ENCODE data around the gene NHEJ1.

The NHEJ1 gene

DNA sequence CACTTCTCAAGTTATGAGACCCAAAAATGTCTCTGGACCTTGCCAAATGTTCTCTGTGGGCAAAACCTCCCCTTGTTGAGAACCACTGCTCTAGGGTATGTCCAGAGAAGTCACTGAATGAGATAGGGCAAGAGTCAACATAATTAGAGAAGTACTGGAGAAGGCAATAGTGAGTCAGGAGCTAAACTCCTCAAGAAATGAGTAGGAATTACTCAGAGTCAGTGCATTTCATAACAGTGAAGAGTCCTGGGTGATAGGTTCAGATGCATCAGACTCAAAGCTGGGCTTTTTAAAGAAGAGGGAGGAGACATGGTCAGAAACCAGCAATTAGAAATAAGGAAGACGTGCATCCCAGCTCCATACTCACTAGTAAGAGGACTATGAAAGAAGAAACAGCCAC is 61.3 kb downstream of the NHEJ1 start:
- Histone ChIP-seq H3K9me3 (ENCODE audit: control insufficient read depth in 2 of 2, low read length in 2 of 2) (no peaks in the 10 kb centered on the region), H3K4me3 (ENCODE audit: low read length in 2 of 2) (no peak overlapping the region), H3K4me1 (ENCODE audit: control insufficient read depth, insufficient read depth, low read length) (no peaks in the 10 kb centered on the region), H3K27me3 (ENCODE audit: control insufficient read depth in 1 of 2, insufficient read depth in 2 of 2, low read length in 2 of 2) (no peaks in the 10 kb centered on the region), H3K27ac (ENCODE audit: low read length) (no peak overlapping the region), H3K9ac (ENCODE audit: low read length in 2 of 2) (no peak overlapping the region), H3K36me3 (ENCODE audit: control insufficient read depth in 2 of 2, insufficient read depth in 2 of 2, low read length in 2 of 2) (no peaks in the 10 kb centered on the region)

DNA sequence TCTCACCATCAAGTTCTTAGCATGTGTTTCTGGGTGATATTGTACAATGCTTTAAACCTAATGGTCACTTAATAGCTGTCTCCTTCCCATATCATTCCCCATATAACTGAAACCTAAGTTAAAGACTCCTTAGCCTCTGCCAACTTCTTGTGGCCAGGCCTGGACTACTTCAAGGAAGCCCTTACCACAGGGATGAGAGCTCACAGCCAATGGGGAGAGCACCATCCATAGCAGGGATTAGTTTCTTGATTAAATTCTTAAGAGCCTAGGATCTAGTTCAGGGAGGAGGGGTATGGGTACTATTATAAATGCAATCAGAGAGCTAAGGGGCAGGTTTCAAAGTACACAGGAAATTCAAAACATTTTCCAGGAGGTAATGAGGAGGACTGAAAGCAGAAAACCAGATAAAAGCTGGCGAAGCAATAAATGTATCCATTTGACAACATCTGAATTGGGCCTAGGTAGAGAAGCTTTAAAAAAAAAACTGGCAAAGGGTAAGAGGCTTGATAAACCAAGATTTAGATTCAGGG is 65.1 kb downstream of the NHEJ1 start:
- no peak overlapping the region for H3K27ac ChIP-seq (ENCODE audit: low read length)
- no peak overlapping the region for H3K9ac ChIP-seq (ENCODE audit: low read length in 2 of 2)

DNA sequence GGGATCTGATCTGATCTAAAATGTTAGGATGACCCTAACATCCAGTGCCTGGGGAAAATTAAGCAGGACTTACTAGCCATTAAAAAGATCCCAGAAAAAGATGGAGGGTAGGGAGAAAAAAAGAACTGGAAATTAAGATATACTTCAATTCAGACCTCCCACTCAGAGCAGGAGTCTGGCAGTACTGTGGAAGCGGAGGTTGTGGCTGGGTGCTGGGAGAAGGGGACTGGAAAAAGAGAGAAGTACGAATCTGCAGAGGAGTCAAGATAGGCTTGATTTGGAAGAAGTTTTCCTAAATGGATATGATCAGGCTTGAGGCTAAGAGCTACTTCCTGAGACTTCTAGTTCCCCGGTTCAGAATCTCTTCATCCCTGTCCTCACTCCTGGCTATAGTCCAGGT is 66.4 kb downstream of the NHEJ1 start:
- no peak overlapping the region for H3K9ac ChIP-seq (ENCODE audit: low read length in 2 of 2)
- H3K4me3 ChIP-seq (ENCODE audit: low read length in 2 of 2) = no peak overlapping the region
- H3K27me3 ChIP-seq (ENCODE audit: control insufficient read depth in 1 of 2, insufficient read depth in 2 of 2, low read length in 2 of 2) = no peaks in the 10 kb centered on the region
- H3K4me1 ChIP-seq (ENCODE audit: control insufficient read depth, insufficient read depth, low read length) = no peaks in the 10 kb centered on the region
- H3K27ac ChIP-seq (ENCODE audit: low read length) = no peak overlapping the region
- no peaks in the 10 kb centered on the region for H3K36me3 ChIP-seq (ENCODE audit: control insufficient read depth in 2 of 2, insufficient read depth in 2 of 2, low read length in 2 of 2)
- H3K9me3 ChIP-seq (ENCODE audit: control insufficient read depth in 2 of 2, low read length in 2 of 2) = no peaks in the 10 kb centered on the region

More for the DNA sequence above, 65.1 kb downstream of the NHEJ1 start:
- Histone ChIP-seq H3K27me3 (ENCODE audit: control insufficient read depth in 1 of 2, insufficient read depth in 2 of 2, low read length in 2 of 2) (no peaks in the 10 kb centered on the region), H3K4me3 (ENCODE audit: low read length in 2 of 2) (no peak overlapping the region), H3K36me3 (ENCODE audit: control insufficient read depth in 2 of 2, insufficient read depth in 2 of 2, low read length in 2 of 2) (no peaks in the 10 kb centered on the region), H3K9me3 (ENCODE audit: control insufficient read depth in 2 of 2, low read length in 2 of 2) (no peaks in the 10 kb centered on the region), H3K4me1 (ENCODE audit: control insufficient read depth, insufficient read depth, low read length) (no peaks in the 10 kb centered on the region)

DNA sequence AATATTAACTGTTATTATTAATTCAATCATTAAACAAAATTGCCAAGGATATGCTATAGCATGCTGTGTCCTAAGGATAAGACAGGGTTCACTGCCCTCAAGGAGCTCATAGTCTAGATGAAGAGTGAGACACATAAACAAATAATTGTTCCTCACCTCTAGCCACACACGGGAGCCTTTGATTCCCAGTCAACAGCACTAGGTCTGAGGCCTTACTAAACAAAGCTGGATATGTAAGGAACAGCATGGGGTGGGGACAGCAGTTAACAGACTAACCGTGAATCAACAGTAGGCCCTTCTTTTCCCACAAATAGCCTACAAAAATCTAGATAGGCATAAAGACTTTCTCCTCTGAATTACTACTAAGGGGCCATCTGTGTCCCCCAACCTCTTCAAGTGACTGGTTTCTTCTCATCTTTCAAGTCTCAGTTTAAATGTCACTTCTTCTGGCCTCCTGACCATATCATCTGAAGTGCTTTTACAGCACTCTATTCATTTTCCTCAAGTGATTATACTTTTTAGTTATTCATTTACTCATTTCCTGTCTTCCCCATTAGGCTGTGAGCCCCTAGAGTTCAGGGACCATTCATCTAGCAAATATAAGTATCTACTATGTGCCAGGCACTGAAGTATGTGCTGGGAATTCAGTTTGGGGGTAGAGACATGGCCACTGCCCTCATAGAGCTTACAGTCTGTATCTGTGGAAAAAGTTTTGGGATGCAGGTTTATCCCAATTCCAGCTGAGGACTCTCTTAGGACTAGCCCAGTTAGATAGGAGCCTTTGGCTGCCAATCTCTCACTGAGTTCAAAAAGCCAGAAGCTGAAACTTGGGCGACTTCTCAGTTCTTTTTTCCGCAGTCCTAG is 69.9 kb downstream of the NHEJ1 start:
- Histone ChIP-seq H3K4me3 (ENCODE audit: low read length in 2 of 2) (no peak overlapping the region), H3K36me3 (ENCODE audit: control insufficient read depth in 2 of 2, insufficient read depth in 2 of 2, low read length in 2 of 2) (no peaks in the 10 kb centered on the region), H3K9me3 (ENCODE audit: control insufficient read depth in 2 of 2, low read length in 2 of 2) (no peaks in the 10 kb centered on the region), H3K27ac (ENCODE audit: low read length) (no peak overlapping the region), H3K4me1 (ENCODE audit: control insufficient read depth, insufficient read depth, low read length) (no peaks in the 10 kb centered on the region), H3K27me3 (ENCODE audit: control insufficient read depth in 1 of 2, insufficient read depth in 2 of 2, low read length in 2 of 2) (no peaks in the 10 kb centered on the region), H3K9ac (ENCODE audit: low read length in 2 of 2) (no peak overlapping the region)

DNA sequence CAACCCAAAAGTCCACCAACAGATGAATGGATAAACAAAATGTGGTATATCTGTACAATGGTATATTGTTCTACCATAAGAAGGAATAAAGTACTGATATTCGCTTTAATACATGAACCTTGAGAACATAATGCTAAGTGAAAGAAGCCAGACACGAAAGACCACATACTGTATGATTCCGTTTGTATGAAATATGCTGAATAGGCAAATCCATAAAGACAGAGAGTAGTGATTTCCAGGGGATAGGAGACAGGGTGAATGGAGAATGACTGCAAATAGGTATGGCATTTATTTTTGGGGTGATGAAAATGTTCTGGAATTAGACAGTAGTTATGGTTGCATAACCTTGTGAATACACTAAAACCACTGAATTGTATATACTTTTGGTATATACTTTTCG is 71.3 kb downstream of the NHEJ1 start:
- Histone ChIP-seq H3K9ac (ENCODE audit: low read length in 2 of 2) (no peak overlapping the region), H3K4me1 (ENCODE audit: control insufficient read depth, insufficient read depth, low read length) (no peaks in the 10 kb centered on the region), H3K27me3 (ENCODE audit: control insufficient read depth in 1 of 2, insufficient read depth in 2 of 2, low read length in 2 of 2) (no peaks in the 10 kb centered on the region), H3K36me3 (ENCODE audit: control insufficient read depth in 2 of 2, insufficient read depth in 2 of 2, low read length in 2 of 2) (no peaks in the 10 kb centered on the region), H3K4me3 (ENCODE audit: low read length in 2 of 2) (no peak overlapping the region), H3K9me3 (ENCODE audit: control insufficient read depth in 2 of 2, low read length in 2 of 2) (no peaks in the 10 kb centered on the region), H3K27ac (ENCODE audit: low read length) (no peak overlapping the region)

DNA sequence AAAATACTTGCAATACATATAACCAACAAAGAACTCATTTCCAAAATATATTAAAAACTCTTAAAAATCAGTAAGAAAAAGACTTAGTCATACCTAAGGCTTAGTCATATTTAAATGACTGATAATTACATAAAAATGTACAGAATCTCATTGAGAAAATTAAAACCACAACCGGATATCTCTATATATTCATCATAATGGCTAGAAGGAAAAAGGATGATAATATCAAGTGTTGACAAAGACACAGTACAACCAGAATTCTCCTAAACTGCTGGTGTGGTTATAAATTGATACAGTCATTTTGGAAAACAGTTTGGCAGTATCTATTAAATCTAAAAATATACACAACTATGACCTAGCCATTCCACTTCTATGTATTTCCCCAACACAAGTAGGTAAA is 72.8 kb downstream of the NHEJ1 start:
- Histone ChIP-seq H3K9ac (ENCODE audit: low read length in 2 of 2) (no peak overlapping the region), H3K4me1 (ENCODE audit: control insufficient read depth, insufficient read depth, low read length) (no peaks in the 10 kb centered on the region), H3K27me3 (ENCODE audit: control insufficient read depth in 1 of 2, insufficient read depth in 2 of 2, low read length in 2 of 2) (no peaks in the 10 kb centered on the region), H3K9me3 (ENCODE audit: control insufficient read depth in 2 of 2, low read length in 2 of 2) (no peaks in the 10 kb centered on the region), H3K36me3 (ENCODE audit: control insufficient read depth in 2 of 2, insufficient read depth in 2 of 2, low read length in 2 of 2) (no peaks in the 10 kb centered on the region), H3K27ac (ENCODE audit: low read length) (no peak overlapping the region), H3K4me3 (ENCODE audit: low read length in 2 of 2) (no peak overlapping the region)

DNA sequence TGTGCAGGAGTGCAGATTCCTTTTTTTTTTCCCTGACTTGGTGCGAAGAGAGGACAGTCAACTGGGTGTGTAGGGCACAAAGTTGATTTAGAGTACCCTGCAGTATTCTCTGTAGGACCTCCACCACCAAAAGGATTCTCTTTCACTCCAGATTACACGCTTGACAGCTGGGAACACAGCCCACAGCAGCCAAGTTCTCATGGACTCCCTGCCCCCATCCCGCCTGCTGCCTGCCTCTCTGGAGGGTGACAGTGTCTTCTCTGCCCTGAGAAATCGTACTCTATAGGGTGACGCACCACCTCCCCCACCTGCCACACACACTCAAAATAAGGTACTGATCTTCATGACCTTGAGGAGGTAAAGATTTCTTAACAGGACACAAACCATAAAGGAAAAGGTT is 73.3 kb downstream of the NHEJ1 start:
- Histone ChIP-seq H3K27ac (ENCODE audit: low read length) (no peak overlapping the region), H3K9ac (ENCODE audit: low read length in 2 of 2) (no peak overlapping the region), H3K9me3 (ENCODE audit: control insufficient read depth in 2 of 2, low read length in 2 of 2) (no peaks in the 10 kb centered on the region), H3K36me3 (ENCODE audit: control insufficient read depth in 2 of 2, insufficient read depth in 2 of 2, low read length in 2 of 2) (no peaks in the 10 kb centered on the region), H3K27me3 (ENCODE audit: control insufficient read depth in 1 of 2, insufficient read depth in 2 of 2, low read length in 2 of 2) (no peaks in the 10 kb centered on the region), H3K4me1 (ENCODE audit: control insufficient read depth, insufficient read depth, low read length) (no peaks in the 10 kb centered on the region), H3K4me3 (ENCODE audit: low read length in 2 of 2) (no peak overlapping the region)

DNA sequence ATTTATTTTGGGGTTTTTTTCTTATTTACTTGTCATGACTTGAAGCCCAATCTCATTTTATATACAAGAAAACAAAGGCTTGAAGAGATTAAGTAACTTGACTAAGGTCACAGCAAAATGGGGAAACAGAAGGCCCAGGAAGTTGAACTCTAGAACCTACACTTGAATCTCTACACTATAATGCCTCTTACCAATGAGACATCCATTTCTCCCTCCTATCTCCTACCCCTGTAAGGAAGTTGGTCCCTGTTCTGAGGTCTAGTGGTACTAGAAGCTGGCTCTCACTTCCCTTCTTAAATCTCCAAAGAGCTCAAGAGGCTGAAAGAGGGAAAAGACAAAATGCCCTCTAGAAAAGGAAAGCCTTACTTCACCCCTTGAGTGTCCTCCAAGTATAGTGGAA is 74.4 kb downstream of the NHEJ1 start:
- Histone ChIP-seq H3K27me3 (ENCODE audit: control insufficient read depth in 1 of 2, insufficient read depth in 2 of 2, low read length in 2 of 2) (no peaks in the 10 kb centered on the region), H3K36me3 (ENCODE audit: control insufficient read depth in 2 of 2, insufficient read depth in 2 of 2, low read length in 2 of 2) (no peaks in the 10 kb centered on the region), H3K4me3 (ENCODE audit: low read length in 2 of 2) (no peak overlapping the region), H3K4me1 (ENCODE audit: control insufficient read depth, insufficient read depth, low read length) (no peaks in the 10 kb centered on the region), H3K27ac (ENCODE audit: low read length) (no peak overlapping the region), H3K9me3 (ENCODE audit: control insufficient read depth in 2 of 2, low read length in 2 of 2) (no peaks in the 10 kb centered on the region), H3K9ac (ENCODE audit: low read length in 2 of 2) (no peak overlapping the region)

DNA sequence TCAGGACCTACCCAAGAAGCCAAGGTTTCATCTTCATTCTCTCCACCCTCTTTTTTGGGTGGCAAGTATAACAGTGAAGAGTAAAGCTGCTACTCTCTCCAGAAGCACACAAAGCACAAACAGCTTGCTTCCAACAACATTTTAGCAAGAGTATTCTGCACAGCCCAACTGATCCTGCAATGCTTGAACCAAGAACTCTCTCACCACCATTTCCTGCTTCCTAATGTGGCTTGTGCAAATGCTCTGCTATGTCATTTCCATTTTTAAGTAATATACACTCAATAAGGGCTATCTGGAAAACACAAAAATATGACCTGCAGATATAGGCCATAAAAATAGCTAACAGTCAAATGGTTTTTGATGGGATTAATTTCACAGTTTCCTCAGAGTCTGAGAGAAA is 75.8 kb downstream of the NHEJ1 start:
- Histone ChIP-seq H3K9ac (ENCODE audit: low read length in 2 of 2) (no peak overlapping the region), H3K4me3 (ENCODE audit: low read length in 2 of 2) (no peak overlapping the region), H3K27me3 (ENCODE audit: control insufficient read depth in 1 of 2, insufficient read depth in 2 of 2, low read length in 2 of 2) (no peaks in the 10 kb centered on the region), H3K9me3 (ENCODE audit: control insufficient read depth in 2 of 2, low read length in 2 of 2) (no peaks in the 10 kb centered on the region), H3K4me1 (ENCODE audit: control insufficient read depth, insufficient read depth, low read length) (no peaks in the 10 kb centered on the region), H3K36me3 (ENCODE audit: control insufficient read depth in 2 of 2, insufficient read depth in 2 of 2, low read length in 2 of 2) (no peaks in the 10 kb centered on the region), H3K27ac (ENCODE audit: low read length) (no peak overlapping the region)

DNA sequence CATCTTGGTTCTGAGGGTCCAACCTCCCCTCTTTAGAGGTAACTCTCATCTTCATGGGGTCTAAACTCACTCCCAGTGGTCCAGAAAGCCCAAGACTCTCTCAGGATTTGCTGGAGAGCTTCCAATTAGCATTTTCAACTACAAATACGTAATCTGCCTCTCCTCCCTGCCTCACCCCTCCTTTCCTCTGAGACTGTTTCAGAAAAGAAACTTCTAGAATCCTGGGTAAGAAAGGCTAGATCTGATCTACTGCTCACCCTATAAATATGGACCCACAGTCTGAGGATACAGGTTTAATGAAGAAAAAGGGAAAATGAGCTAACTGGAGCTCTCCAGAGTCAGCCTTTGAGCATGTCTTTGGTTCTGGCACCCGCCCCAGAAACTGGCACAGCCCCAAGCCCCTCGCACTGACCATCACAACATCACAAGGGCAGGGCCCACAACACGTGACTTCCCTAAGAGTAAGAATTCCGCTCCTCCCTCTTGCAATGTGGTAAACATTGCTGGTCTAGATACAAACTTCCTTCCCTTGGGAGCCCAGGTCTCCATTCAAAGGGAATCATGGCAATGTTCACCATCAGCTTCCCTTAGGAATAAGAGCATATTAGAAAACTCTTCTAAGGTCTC is 78.2 kb downstream of the NHEJ1 start:
- Histone ChIP-seq H3K27ac (ENCODE audit: low read length) (no peak overlapping the region), H3K4me1 (ENCODE audit: control insufficient read depth, insufficient read depth, low read length) (no peaks in the 10 kb centered on the region), H3K36me3 (ENCODE audit: control insufficient read depth in 2 of 2, insufficient read depth in 2 of 2, low read length in 2 of 2) (peaks cover 0 to 3% of the 10 kb centered on the region in 2 donors), H3K9ac (ENCODE audit: low read length in 2 of 2) (no peak overlapping the region), H3K9me3 (ENCODE audit: control insufficient read depth in 2 of 2, low read length in 2 of 2) (no peaks in the 10 kb centered on the region), H3K27me3 (ENCODE audit: control insufficient read depth in 1 of 2, insufficient read depth in 2 of 2, low read length in 2 of 2) (no peaks in the 10 kb centered on the region), H3K4me3 (ENCODE audit: low read length in 2 of 2) (no peak overlapping the region)

All from stomach smooth muscle (tissue), 2 donors.